ENCODE data around the gene PLA2G4E.

The PLA2G4E gene

DNA sequence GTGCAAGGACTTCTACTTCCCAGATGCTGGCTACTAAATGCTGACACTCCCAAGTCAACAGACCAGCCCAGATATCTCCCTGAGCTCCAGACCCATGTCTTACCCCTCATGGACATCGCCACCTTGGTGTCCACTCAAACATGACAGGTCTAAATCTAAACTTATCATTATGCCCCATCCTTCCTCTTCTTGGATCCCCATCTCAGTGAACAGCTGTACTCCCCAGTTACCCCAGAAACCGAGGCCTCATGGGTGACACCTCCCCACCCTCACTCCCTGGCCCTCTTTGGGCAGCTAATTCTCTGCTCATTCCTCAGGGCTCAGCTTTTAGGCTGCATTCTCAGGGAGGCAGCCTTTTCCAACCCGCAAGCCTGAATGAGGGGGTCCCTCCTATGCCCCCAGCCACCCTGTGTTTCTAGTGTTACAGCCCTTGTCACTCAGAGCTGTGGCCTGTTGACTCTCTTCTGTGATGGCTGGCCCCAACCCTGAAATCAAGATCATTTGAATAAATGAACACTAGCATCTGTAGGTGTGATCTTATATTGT is 53.8 kb downstream of the PLA2G4E start:
- no peak for DNase-seq (ENCODE audit: extremely low spot score)
- no peak for TF ChIP-seq SP1 (IDR thresholded peaks at IDR 0.05)
- TF ChIP-seq SUZ12 (IDR thresholded peaks at IDR 0.05): no peak
- no peak for TF ChIP-seq LEF1 (IDR thresholded peaks at IDR 0.05; ENCODE audit: borderline replicate concordance)
- no peak for TF ChIP-seq ZNF384 (IDR thresholded peaks at IDR 0.05)
- TF ChIP-seq HDGF (IDR thresholded peaks at IDR 0.05; ENCODE audit: borderline replicate concordance): no peak
- TF ChIP-seq, protein P1, sequence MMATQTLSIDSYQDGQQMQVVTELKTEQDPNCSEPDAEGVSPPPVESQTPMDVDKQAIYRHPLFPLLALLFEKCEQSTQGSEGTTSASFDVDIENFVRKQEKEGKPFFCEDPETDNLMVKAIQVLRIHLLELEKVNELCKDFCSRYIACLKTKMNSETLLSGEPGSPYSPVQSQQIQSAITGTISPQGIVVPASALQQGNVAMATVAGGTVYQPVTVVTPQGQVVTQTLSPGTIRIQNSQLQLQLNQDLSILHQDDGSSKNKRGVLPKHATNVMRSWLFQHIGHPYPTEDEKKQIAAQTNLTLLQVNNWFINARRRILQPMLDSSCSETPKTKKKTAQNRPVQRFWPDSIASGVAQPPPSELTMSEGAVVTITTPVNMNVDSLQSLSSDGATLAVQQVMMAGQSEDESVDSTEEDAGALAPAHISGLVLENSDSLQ (IDR thresholded peaks at IDR 0.05): no peak
- no peak for TF ChIP-seq FOXM1 (IDR thresholded peaks at IDR 0.05; ENCODE audit: borderline replicate concordance)
- TF ChIP-seq L3MBTL2 (conservative IDR thresholded peaks at IDR 0.05): no peak
- TF ChIP-seq BHLHE40 (IDR thresholded peaks at IDR 0.05; ENCODE audit: borderline replicate concordance): no peak
- no peak for TF ChIP-seq NFRKB (IDR thresholded peaks at IDR 0.05)
- no peak for TF ChIP-seq ELF4 (IDR thresholded peaks at IDR 0.05)
- no peak for TF ChIP-seq ARNT (IDR thresholded peaks at IDR 0.05)
- TF ChIP-seq FOXK2 (IDR thresholded peaks at IDR 0.05): no peak
- TF ChIP-seq TARDBP (IDR thresholded peaks at IDR 0.05): no peak
- ChIA-PET CTCF (interaction anchor here (0.8 to 0.9 kb wide), 2 partner anchors 10 to 117 kb away, joined by 3 read pairs; no protein-coding TSS in a partner anchor), POLR2A (no interaction called here)

DNA sequence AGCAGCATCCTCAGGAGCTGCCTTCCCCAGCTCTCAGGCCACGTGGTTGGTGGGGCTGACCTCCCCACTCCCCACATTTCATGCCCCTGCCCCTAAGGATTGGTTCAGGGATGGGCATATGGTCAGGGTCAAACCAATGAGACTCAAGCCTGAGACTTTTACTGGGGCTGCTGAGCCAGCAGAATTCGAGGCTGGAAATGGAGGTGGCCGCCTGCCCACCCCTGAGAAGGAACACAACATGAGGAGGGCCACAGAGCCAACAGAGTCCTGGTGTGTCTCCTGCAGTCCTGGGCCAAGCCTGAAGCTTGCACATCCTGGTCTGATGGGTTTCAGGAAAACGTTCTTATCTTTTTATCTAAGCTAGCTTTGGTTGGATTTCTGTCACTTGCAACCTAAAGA is 54.4 kb downstream of the PLA2G4E start:
- TF ChIP-seq FOXK2 (IDR thresholded peaks at IDR 0.05) (no peak), SP1 (IDR thresholded peaks at IDR 0.05) (no peak), HDGF (IDR thresholded peaks at IDR 0.05; ENCODE audit: borderline replicate concordance) (no peak), FOXM1 (IDR thresholded peaks at IDR 0.05; ENCODE audit: borderline replicate concordance) (no peak), TARDBP (IDR thresholded peaks at IDR 0.05) (no peak), ZNF384 (IDR thresholded peaks at IDR 0.05) (no peak), SUZ12 (IDR thresholded peaks at IDR 0.05) (no peak), FOXA1 (IDR thresholded peaks at IDR 0.05) (no peak), NFRKB (IDR thresholded peaks at IDR 0.05) (no peak), ARNT (IDR thresholded peaks at IDR 0.05) (no peak), L3MBTL2 (conservative IDR thresholded peaks at IDR 0.05) (no peak), LEF1 (IDR thresholded peaks at IDR 0.05; ENCODE audit: borderline replicate concordance) (no peak), ELF4 (IDR thresholded peaks at IDR 0.05) (no peak)
- TF ChIP-seq, protein P1 (IDR thresholded peaks at IDR 0.05): no peak
- POLR2A ChIA-PET: no interaction called here
- CTCF ChIA-PET: interaction anchor here (0.8 to 0.9 kb wide), 2 partner anchors 9 to 118 kb away, joined by 3 read pairs; no protein-coding TSS in a partner anchor
- DNase-seq (ENCODE audit: extremely low spot score): no peak

DNA sequence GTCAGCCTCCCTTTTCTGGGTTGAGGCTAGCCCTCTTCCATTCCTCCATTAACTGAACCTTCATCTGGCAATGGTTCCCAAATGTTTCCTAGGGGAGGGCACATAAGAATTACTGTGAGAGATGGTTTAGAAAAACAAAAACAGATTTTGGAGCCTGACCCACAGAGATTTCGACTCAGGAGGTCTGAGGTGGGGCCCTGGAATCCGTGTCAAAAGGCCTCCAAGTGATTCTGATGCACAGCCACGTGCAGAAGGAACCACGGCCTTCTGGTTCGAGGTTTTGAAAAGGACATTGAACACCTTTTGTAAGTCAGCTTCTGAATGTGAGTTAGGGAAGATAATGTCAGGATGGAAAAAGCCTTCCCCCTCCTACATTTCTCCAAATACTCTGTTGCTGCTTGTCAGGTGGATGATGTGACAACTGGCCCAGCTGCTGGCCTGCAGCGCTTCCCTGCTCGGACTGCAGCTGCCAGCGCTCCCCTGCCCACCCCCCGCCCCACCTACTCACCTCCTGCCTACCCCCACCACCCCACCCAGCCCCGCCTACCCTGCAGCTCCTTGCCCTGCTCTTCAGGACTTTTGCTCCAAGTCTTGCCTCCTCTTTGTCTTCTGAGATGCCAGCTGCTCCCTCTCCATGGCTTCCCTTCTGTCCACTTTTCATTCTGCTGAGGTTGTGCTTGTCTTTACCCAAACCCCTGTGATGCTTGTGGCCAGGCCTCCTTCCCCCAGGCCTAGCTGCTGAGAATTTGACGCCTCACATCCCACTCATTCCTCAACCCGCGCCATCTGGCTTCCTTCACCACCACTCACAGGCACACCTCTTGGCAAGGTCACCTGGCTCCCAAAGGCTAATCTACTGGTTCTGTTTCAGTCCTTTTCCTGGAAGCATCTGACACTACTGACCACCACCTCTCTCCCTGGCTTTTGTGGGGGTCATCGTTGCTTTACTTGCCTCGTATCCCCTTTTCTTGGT is 55.1 kb downstream of the PLA2G4E start:
- POLR2A ChIA-PET: no interaction called here
- CTCF ChIA-PET: interaction anchor here (0.8 kb wide), 1 partner anchor 9 kb away, joined by 3 read pairs; no protein-coding TSS in a partner anchor
- DNase-seq (ENCODE audit: extremely low spot score): no peak
- TF ChIP-seq FOXM1 (IDR thresholded peaks at IDR 0.05; ENCODE audit: borderline replicate concordance) (no peak), TARDBP (IDR thresholded peaks at IDR 0.05) (no peak), FOXA1 (IDR thresholded peaks at IDR 0.05) (no peak), NFRKB (IDR thresholded peaks at IDR 0.05) (no peak), SP1 (IDR thresholded peaks at IDR 0.05) (no peak), HDGF (IDR thresholded peaks at IDR 0.05; ENCODE audit: borderline replicate concordance) (no peak), ELF4 (IDR thresholded peaks at IDR 0.05) (no peak), ZNF384 (IDR thresholded peaks at IDR 0.05) (no peak), FOXK2 (IDR thresholded peaks at IDR 0.05) (no peak), ARNT (IDR thresholded peaks at IDR 0.05) (no peak), SUZ12 (IDR thresholded peaks at IDR 0.05) (no peak), BHLHE40 (IDR thresholded peaks at IDR 0.05; ENCODE audit: borderline replicate concordance) (no peak), LEF1 (IDR thresholded peaks at IDR 0.05; ENCODE audit: borderline replicate concordance) (no peak), CTBP1 (IDR thresholded peaks at IDR 0.05; ENCODE audit: borderline replicate concordance) (no peak), L3MBTL2 (conservative IDR thresholded peaks at IDR 0.05) (no peak)
- TF ChIP-seq, protein P1 (IDR thresholded peaks at IDR 0.05): no peak

DNA sequence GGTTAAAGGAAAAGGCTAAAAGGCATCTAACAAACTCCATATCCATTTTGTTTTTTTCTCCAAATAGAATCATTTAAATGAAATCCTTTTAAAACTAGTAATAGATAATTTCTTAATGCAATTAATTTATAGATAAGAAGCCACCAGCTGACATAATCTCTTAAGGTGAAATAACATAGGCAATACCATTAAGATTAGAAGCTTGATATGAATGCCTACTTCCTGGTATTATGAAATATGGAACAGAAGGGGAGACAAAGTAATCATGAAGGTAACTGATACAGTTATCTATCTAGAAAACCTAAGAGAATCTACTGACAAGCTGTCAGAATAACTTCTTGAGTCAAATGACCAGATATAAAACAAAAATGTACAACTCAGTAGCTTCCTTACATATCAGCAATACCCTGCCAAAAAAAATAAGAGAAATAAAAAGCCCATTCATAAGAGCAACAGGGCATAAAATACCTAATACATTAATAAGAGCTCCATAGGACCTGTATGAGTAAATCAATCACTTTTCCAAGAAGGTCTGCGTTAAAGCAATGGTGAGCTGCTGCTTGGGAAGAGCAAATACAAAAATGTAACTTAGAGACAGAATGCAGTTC is 59.1 kb downstream of the PLA2G4E start:
- TF ChIP-seq SUZ12 (IDR thresholded peaks at IDR 0.05) (no peak), NFRKB (IDR thresholded peaks at IDR 0.05) (no peak), CTBP1 (IDR thresholded peaks at IDR 0.05; ENCODE audit: borderline replicate concordance) (no peak), HDGF (IDR thresholded peaks at IDR 0.05; ENCODE audit: borderline replicate concordance) (no peak), LEF1 (IDR thresholded peaks at IDR 0.05; ENCODE audit: borderline replicate concordance) (no peak), FOXK2 (IDR thresholded peaks at IDR 0.05) (no peak), L3MBTL2 (conservative IDR thresholded peaks at IDR 0.05) (no peak), ELF4 (IDR thresholded peaks at IDR 0.05) (no peak), FOXM1 (IDR thresholded peaks at IDR 0.05; ENCODE audit: borderline replicate concordance) (no peak), FOXA1 (IDR thresholded peaks at IDR 0.05) (no peak), SP1 (IDR thresholded peaks at IDR 0.05) (no peak), BHLHE40 (IDR thresholded peaks at IDR 0.05; ENCODE audit: borderline replicate concordance) (no peak), ARNT (IDR thresholded peaks at IDR 0.05) (no peak), ZNF384 (IDR thresholded peaks at IDR 0.05) (no peak), TARDBP (IDR thresholded peaks at IDR 0.05) (no peak)
- TF ChIP-seq, protein P1 (IDR thresholded peaks at IDR 0.05): no peak
- DNase-seq (ENCODE audit: extremely low spot score): no peak
- ChIA-PET POLR2A (interaction anchor here (1.0 to 1.2 kb wide), 2 partner anchors 9 to 11 kb away, joined by 3 to 7 read pairs; partner anchors contain the start of gene EHD4), CTCF (no interaction called here)
